Femur (tissue), 1 donor: Measurements from ENCODE around the gene ZNF429.
"Not testable (repeated sequence)": the region's sequence is repeated elsewhere in the genome, so short reads cannot be mapped to it uniquely, and the experiment has no call there.

Experiments used
- DNase-seq: peaks from one replicate; pipeline ENCODE4 v3.0.0-alpha.2; 2017

The ZNF429 gene

DNA sequence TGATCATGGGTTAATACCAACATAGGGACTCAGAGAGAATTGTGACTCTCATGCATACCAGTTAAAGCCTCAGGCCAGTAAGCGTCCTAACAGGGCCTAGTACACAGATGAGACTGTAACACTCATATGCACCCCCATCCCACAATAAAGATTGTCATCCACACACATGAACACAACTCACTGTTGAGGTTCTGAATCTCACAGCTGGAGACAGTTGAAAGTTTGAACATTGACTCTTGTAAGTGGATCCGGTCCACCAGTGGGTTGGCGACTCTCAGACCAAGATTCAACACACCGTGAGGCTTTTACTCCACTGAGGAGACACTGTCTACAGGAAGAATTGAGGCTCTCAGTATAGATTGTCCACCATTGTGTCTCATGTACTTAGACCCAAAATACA lies 88.1 kb downstream of the ZNF429 start:
- no peak for DNase-seq

DNA sequence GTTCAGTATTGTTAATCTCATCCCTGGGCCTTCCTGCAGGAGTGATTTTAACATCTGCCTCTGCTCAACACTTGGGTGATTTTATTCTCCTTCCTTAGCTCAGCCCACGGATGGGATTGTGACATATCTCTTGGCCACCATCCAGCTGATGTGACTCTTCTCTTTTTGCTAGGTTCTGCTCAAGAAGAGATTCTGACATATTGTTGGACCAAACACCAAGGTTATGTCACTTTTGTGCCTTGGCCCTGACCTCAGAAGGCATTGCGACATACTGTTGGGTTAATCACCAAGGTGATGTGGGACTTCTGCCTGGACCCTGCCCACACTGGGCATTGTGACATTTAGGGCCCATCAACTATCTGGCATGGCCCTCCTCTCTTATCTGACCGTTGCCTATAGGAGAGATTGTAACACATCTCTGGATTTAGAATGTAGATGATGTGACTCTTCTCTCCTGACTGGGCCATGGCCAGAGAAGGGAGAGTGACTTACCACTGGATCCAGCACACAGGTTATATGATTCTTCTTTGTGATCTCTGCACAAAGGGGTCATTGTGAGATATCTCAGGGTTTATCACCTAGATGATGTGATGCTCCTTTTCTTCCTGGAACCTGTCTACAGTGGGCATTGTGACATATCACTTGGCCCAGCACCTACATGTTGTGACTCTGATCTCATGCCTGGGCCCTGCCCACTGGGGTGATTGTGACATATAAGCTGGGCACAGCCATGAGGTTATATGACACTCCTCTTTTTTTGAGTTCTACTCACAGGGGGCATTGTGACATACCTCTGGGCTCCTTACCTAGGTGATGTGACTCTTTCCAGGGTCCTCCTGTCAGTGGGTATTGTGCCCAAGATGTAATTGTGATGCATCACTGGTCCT lies 88.8 kb downstream of the ZNF429 start:
- peak; percentile 36 for DNase-seq

DNA sequence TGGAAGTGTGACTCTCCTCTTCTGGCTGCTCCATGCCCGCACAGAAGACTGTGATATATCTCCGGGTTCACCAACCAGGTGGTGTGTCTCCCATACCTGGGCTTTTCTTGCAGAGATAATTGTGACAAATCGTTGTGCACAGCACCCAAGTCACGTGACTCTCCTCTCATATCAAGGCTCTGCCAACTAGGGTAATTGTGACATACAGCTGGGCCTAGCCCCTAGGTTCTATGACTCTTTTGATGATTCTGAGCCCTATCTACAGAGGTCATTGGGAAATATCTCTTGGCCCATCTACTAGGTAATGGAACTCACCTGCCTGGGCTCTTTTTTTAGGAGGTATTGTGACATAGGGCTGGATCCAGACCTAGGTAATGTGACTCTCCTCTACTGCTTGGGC lies 89.8 kb downstream of the ZNF429 start:
- DNase-seq, result no peak

DNA sequence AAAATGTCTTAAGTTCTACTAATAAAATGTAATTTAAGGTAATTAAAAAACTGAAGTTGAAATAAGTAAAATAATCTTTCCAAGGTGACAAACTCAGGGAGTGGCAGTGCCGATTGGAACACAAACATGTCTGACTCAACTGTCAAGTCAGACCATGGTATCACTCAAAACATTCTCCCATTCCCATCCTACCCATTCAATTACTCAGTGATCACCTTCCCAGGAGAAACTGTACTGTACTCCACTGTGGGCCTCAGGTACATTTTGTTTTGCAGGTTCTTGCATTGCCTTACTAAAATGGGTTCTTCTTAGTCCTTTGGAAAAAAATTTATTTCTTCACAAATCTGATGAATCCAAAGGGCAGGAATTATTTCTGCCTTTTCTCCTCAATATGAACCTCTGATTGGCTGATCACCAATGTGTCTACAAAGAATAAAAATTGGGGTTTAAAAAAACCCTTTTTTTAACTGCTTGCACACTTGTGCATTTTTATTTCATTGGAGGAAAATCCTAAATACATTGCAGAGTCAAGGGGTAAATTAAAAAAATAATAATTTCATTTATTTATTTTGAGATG lies 96.8 kb downstream of the ZNF429 start:
- DNase-seq, result no peak

DNA sequence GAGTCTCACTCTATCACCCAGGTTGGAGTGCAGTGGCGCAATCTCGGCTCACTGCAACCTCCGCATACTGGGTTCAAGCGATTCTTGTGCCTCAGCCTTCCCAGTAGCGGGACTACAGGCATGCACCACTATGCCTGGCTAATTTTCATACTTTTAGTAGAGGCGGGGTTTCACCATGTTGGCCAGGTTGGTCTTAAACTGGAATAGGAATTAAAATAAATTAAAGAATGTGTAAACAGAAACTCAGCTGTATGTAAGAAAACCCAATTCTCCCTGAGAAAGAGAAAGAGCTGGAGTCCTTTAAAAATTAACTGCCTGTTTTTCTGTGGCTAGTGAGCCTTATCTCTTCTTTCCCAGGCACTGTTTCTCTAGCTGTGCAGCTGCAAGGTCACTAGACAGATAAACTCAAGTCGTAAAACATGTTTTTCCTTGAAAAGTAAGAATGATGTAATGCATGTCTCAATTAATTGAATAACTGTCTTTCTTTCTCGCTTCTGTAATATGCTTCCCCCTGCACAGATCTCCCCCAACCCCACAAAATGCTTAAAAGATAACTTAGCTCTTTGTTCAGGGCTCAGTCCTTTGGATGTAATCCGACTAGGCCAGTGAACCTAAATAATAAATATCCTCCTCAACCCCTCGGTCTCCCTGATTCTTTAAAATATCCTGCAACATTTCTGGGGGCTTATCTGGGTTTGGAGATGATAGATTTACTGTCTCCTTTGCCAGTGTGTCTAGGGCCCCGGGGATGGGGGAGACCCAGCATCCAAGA lies 97.4 kb downstream of the ZNF429 start:
- DNase-seq, result not testable (repeated sequence)

DNA sequence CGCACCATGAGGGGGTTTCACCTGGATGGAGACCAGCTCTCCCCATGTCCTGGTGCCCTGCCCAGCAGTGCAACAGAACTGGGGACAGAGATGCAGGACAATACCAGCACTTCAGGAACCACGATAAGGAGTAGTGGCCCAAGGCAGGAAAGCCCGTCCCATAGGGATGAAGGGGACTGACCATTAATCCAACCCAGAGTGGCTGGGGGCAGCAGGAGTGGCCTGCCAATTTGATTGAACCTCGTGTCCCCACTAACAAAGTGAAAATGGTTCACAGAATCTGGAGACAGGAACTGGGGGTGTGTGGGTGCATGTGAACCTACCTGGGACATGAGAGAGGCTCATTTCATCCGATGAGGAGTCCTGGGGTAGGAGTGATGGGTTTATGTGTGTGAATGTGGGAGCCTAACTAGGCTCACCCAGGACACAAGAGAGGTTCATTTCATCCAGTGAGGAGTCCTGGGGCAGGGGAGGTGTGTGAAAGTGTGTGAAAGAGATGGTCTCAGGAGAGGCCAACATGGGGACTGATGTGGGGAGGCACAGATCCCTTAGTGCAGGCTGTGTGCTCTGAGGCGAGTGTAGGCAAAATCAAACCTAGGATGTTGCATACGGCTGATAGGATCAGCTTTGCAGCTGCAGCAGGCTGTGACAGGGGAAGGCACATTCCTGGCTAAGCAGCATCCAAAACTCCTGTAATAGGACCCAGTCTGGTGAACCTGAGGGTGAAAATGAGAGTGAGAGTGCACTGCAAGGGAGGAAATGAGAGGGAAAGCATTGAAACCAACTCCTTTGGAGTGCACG lies 98.2 kb downstream of the ZNF429 start:
- no peak for DNase-seq

DNA sequence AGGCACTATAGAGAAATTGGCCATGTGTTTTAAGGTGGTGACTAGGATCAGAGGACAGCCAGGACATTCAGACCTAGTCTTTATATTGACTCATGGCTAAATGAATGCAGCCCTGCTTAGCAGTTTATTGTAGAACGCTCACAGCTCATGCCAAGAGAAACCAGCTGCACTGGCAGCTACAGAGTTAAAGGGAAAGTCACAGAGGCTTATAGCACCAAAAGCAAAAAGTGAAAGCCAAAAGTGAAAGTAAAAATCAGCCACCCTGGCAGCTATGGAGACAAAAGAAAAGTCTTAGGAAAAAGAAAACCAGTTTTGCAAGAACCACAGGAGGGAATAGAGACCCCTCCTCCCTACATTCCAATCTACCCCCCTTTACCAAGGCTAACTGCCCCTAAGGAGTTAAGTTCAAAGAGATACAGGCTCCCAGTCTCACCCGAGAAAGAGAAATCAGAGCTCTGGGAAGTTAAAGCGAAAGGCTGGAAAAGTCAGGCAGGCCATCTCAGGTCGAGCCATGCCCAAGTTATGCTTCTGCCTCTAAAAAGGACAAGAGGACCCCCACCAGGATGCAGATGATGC lies 99.0 kb downstream of the ZNF429 start:
- peak; percentile 56 for DNase-seq
